ENCODE data around the gene MRFAP1L1. TPM values are rescaled to one million over a fixed set of nuclear protein-coding genes. Genes with fewer than 3 reads are reported as not detected.

MRFAP1L1 gene
- total RNA-seq, 2 donors from 2014 or later, result 35.9 to 43.8 TPM

GRCh38 chr4:6695660-6696610, 13.7 kb downstream of the MRFAP1L1 start:
- intact Hi-C loops (cut with DNase I), result no loop called here
- DNase-seq (ENCODE audit: low spot score), result no peak

GRCh38 chr4:6694177-6694901, 15.3 kb downstream of the MRFAP1L1 start:
- intact Hi-C loops (cut with DNase I), result no loop called here
- no peak for DNase-seq (ENCODE audit: low spot score)

GRCh38 chr4:6693231-6694176, 16.2 kb downstream of the MRFAP1L1 start, which contains the start of gene S100P:
TSS of gene S100P (plus strand) at chr4:6693878. CDS start at chr4:6693933, 55 bp downstream.
- DNase-seq (ENCODE audit: low spot score), result no peak
- intact Hi-C loops (cut with DNase I), result no loop called here

- intact Hi-C loops (cut with DNase I), result no loop called here
- DNase-seq (ENCODE audit: low spot score), result no peak
Observed at GRCh38 chr4:6692806-6693205, 16.9 kb downstream of the MRFAP1L1 start.

DNA sequence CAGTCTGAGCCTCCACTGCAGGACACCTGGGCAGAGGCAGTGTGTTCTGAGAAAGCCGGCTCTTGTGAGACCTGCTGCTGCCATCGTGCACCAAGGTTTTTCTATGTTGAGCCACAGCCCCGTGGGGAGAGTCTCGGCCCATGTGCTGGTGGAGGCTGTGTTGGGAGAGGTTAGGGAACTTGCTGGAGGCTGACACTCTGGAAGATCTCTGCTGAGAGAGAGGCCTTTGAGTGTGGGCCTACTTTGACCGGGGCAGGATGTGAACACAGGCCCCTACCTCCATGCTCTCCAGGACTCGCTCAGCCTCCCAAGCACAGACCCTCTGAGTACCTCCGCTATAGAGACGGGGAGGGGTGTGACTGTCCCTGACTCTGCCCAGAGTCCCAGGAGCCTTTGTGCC, 17.3 kb downstream of the MRFAP1L1 start:
- no peak for DNase-seq (ENCODE audit: low spot score)
- intact Hi-C loops (cut with DNase I), result no loop called here

GRCh38 chr4:6689506-6689960, 20.1 kb downstream of the MRFAP1L1 start:
- no peak for DNase-seq (ENCODE audit: low spot score)
- intact Hi-C loops (cut with DNase I), result no loop called here

GRCh38 chr4:6688879-6689505, 20.7 kb downstream of the MRFAP1L1 start:
- intact Hi-C loops (cut with DNase I), result no loop called here
- no peak for DNase-seq (ENCODE audit: low spot score)

- DNase-seq (ENCODE audit: low spot score), result no peak
- intact Hi-C loops (cut with DNase I), result no loop called here
Observed at GRCh38 chr4:6687947-6688878, 21.5 kb downstream of the MRFAP1L1 start.

DNA sequence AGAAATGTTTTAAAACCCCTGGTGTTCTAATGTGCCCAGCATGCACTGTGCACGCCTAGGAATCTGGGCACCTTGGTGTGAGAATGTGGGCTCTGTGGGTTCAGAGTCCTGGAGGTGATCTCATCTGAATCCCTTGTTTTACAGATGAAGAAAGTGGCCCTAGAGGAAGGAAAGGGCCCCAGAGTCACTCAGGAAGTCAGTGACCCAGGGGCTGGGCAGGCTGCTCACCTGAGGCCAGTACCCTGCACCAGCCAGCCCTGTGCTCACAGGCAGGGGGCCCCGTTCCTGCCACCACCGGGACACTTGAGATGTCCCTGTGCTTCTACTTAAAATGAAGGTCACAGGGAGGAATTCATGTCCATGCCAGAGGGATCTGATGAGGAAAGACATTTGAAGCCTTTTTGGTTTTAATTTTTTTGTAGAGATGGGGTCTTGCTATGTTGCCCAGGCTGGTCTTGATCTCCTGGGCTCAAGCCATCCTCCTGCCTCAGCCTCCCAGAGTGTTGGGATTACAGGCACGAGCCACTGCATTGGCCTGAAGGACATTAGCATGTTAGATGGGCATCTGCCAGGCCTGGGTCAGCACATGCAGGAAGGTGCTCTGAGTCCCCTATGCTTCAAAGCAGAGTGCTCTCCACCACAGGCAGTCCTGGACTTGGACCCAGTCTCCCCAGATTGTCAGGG, 23.4 kb downstream of the MRFAP1L1 start:
- no peak for DNase-seq (ENCODE audit: low spot score)
- intact Hi-C loops (cut with DNase I), result no loop called here

- intact Hi-C loops (cut with DNase I), result no loop called here
- no peak for DNase-seq (ENCODE audit: low spot score)
Observed at GRCh38 chr4:6684656-6685055, 25.0 kb downstream of the MRFAP1L1 start.

DNA sequence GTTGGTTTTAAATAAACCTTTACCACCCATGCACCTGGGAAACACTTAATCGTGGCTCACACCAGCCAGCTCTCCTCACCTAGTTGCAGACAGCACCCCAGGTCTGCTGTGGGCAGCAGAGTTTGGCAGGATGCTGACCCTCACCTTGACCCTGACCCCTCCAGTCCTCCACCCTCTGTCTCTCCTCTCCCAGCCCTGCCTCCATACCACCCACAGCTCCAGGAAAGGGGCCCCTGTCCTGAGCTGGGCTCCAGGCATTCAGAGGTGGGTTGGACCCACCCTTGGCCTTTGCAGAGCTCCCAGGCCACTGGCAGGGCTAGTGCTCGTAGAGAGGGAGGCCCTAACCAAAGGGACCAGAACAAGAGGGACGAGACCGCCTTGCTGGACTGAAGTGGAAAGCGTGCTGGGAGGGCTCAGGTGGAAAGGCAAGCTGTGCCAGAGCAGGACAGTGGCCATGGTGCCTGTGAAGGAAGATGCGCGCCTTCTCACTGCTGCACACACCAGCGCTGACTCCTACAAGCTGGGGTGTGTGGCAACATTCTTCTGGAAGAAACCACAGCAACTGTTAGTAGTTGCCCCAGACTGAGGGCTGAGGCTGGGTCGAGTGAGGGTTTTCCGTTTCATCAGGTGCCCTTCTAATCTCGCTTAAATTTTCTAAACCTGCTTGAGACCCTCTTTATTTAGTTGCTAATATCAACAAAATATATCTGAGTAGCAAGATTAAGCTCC, 26.6 kb downstream of the MRFAP1L1 start:
- intact Hi-C loops (cut with DNase I), result no loop called here

DNA sequence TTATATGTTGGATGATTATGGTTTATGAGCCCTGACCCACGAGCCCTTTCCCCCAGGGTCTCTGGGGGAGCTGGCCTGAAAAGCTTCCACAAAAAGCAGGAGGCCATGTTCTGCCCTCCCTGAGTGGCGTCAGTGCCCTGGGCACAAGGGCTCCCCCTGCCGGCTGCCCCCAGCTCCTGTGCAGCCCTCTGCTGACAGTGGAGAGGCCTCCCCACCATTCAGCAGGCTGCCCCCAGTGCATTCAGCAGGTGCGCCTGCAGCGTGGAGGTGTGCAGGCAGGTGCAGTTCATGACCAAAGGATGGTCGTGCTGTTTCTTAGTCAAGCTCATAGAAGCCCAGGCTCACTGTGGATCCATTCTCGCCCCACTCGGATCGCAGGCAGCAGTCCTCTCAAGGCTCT, 28.5 kb downstream of the MRFAP1L1 start:
- DNase-seq (ENCODE audit: low spot score), result no peak
- intact Hi-C loops (cut with DNase I), result no loop called here

More for the DNA sequence above, 26.6 kb downstream of the MRFAP1L1 start:
- DNase-seq (ENCODE audit: low spot score), result no peak

DNA sequence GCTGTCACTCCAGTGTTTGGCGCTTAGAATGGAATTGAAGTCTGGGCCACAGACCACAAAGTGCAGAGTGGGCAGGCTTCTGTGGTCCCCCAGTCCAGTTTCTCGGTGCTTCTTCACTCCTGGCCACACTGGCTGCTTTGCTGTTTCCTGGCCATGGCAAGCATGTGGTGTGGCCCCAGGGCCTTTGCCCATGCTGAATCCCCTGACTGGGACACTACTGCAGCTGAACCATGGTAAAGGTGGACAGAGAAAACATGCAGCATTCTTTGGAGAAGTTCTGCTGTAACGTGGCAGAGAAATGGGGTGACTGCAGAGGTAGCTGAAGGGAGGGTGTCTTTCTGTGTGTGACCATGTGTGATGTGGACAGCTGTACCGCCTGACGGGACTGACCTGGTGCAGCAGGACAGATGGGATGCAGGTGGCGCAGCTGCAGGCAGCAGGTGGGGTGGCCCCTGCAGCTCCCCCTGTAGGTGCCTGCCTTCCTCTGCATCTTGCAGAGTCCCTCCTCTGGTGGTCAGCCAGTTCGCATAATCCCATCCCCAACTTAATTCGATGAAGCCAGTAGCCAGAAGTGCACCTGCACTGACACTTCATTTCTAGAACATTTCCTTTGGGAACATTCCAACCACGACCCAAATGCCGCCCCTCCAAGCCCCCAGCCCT, 29.2 kb downstream of the MRFAP1L1 start:
- DNase-seq (ENCODE audit: low spot score), result no peak

DNA sequence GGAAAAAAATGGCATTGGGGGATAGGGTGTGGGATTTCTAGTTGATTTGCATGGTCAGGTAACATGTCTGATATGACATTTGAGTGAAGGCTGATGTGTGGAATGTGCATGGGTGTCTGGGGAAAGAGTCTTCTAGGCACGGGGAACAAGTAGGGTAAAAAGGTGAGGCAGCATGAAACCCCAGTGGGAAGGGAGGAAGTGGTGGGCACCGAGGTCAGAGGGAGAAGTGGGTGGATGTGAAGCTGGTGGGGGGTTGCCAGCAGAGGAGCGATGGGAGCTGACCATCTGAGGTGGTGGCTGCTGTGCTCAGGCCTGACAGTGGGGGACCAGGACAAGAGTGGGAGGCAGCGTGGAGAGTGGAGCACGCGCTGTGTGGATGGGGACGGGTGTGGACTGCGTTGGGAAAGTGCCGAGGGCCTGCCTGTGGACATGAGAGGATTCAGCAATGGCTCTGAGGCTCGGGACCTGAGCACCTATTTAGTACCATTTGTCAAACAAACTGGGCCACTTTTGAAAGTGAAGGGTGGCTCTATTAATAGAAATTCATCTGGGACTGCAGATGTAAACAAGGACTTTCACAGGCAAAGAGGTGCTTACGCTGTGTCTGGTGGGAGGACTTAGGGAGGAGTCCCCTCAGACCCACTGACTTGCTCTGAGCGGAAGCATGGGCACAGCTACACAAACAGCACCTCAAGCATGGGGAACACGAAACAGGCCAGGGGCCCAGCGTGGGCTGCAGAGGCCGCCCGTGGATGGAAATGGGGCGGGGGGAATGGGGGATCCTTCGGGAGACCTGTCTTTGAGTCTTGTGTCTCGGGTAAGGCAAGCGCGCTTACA, 32.7 kb downstream of the MRFAP1L1 start:
- DNase-seq (ENCODE audit: low spot score), result no peak
- intact Hi-C loops (cut with DNase I), result no loop called here

More for the DNA sequence above, 29.2 kb downstream of the MRFAP1L1 start:
- intact Hi-C loops (cut with DNase I), result no loop called here

DNA sequence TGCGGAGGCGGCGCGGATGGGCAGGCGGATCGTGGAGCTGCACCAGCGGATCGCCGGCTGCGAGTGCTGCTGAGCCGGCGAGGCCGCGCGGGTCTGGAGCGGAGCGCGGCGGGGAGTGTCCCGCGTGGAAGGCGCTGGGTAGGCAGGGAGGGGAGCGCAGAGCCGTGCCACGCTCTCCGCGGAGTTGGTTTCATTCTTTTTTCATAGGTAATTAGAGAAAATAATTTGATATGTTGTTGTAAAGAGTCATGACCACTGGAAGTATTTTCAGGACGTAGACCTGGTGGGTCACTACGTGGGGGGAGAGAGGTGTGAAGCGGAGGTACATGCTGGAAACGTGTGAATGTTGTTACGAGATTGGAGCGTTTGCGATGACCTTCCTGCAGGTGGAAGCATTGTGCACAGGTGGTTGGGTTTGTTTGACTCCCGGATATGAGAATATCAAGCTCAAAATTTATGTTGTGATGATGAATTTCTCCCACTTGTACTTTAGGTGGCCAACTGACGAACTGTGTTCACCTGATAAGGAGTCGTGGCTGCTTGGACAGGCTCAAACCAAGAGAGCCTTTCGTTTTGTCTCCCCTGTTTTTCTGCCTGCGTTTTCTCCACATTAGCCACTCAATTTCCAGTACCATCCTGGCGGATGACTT, 35.0 kb downstream of the MRFAP1L1 start:
- intact Hi-C loops (cut with DNase I), result no loop called here

More for the DNA sequence above, 35.0 kb downstream of the MRFAP1L1 start:
- no peak for DNase-seq (ENCODE audit: low spot score)

Measured in posterior vena cava (tissue), 2 donors.